ENCODE data around the gene BAIAP2L1. TPM values are rescaled to one million over a fixed set of nuclear protein-coding genes. Genes with fewer than 3 reads are reported as not detected.
"Not testable (repeated sequence)": the region's sequence is repeated elsewhere in the genome, so short reads cannot be mapped to it uniquely, and the experiment has no call there.

BAIAP2L1 gene
- total RNA-seq, 4 donors from 2014 or later, result 17.2 to 28.9 (median 20.7) TPM

GRCh38 chr7:98423043-98423442 lies 22.2 kb upstream of the BAIAP2L1 start:
- WGBS, 2 donors, result 70 to 81% methylated on average over 2 of the region's 2 CpGs
- intact Hi-C loops (cut with DNase I; ENCODE audit: low total_unique reads), result no loop called here
- no peak for DNase-seq (ENCODE audit: low spot score in 2 of 2)
- TF ChIP-seq, protein P1, sequence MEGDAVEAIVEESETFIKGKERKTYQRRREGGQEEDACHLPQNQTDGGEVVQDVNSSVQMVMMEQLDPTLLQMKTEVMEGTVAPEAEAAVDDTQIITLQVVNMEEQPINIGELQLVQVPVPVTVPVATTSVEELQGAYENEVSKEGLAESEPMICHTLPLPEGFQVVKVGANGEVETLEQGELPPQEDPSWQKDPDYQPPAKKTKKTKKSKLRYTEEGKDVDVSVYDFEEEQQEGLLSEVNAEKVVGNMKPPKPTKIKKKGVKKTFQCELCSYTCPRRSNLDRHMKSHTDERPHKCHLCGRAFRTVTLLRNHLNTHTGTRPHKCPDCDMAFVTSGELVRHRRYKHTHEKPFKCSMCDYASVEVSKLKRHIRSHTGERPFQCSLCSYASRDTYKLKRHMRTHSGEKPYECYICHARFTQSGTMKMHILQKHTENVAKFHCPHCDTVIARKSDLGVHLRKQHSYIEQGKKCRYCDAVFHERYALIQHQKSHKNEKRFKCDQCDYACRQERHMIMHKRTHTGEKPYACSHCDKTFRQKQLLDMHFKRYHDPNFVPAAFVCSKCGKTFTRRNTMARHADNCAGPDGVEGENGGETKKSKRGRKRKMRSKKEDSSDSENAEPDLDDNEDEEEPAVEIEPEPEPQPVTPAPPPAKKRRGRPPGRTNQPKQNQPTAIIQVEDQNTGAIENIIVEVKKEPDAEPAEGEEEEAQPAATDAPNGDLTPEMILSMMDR (IDR thresholded peaks at IDR 0.05), result no peak
- no peak for TF ChIP-seq POLR2A (IDR thresholded peaks at IDR 0.05)
- no peak overlapping the region for H3K4me3 ChIP-seq (ENCODE audit: low read depth, poor library complexity, severe bottlenecking)

DNA sequence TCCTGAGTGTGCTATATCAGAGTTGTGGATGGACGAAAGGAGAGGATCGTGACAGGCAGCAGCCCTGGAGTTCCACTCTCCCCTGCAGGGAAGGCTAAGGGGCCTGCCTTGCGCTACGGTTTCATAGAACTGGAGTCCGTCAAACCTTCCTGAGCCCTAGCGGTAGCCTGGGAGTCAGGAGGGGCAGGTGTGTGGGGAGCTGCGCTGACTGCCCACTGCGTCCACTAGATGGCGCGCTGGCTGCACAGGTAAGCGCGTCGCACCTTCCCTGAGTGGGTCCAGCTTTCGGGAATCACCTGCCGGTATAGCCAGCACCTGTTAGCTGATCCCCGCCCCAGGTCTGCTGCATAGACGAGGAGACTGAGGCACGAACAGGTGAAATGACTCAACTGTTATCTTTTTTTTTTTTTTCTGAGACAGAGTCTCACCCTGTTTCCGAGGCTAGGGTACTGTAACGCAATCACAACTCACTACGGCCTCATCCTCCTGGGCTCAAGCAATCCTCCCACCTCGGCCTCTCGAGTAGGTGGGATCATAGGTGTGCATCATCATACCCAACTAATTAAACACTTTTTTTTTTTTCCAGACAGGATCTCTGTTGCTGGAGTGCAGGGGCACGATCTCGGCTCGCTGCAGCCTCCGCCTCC lies 20.2 kb upstream of the BAIAP2L1 start:
- intact Hi-C loops (cut with DNase I; ENCODE audit: low total_unique reads), result no loop called here
- no peak overlapping the region for H3K4me3 ChIP-seq (ENCODE audit: low read depth, poor library complexity, severe bottlenecking)
- TF ChIP-seq, protein P1 (IDR thresholded peaks at IDR 0.05), result no peak
- no peak for TF ChIP-seq POLR2A (IDR thresholded peaks at IDR 0.05)
- 29 to 35% methylated on average over 26 to 27 of the region's 27 CpGs for WGBS, 2 donors
- no peak for DNase-seq (ENCODE audit: low spot score in 2 of 2)

- intact Hi-C loops (cut with DNase I; ENCODE audit: low total_unique reads); H3K4me3 ChIP-seq (ENCODE audit: low read depth, poor library complexity, severe bottlenecking); DNase-seq (ENCODE audit: low spot score in 2 of 2): not testable (repeated sequence)
- 93 to 95% methylated on average over 3 of the region's 3 CpGs for WGBS, 2 donors
Measured at GRCh38 chr7:98419988-98420387, 19.1 kb upstream of the BAIAP2L1 start.

GRCh38 chr7:98419316-98419691 lies 18.4 kb upstream of the BAIAP2L1 start:
- H3K4me3 ChIP-seq (ENCODE audit: low read depth, poor library complexity, severe bottlenecking); DNase-seq (ENCODE audit: low spot score in 2 of 2); intact Hi-C loops (cut with DNase I; ENCODE audit: low total_unique reads): not testable (repeated sequence)
- WGBS, 2 donors, result 93 to 96% methylated on average over 5 of the region's 5 CpGs

DNA sequence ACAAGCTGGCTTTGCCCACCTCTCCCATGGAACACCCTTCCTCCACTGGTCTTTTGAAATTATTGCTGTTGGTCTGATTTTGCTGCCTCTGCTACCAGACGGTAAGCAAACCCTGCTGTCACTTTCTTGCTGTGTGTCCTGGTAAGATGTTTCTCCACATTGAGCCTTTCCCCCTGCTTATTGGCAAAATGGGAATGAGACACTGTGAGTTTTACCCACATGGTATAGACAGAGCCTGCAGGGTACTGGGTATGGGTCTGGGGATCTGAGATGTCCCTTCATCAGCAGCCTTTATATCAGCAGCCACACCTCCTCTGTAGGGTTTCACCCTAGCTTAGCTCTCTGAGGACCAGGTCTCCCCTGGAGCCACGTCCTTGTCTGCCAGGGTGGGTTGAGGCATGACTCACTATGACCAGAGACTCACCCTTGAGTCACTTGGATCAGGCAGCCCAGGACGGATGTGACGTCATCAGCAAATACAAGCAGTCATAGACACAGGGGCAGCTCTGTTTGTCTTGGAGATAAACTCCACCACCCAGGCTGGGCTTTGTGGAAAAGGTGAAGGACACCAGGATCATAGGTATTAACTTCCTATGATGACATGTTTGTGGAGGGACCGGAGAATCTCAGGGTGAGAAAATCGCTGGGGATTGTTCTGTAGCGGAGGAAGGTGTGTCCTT lies 17.9 kb upstream of the BAIAP2L1 start:
- no peak for DNase-seq (ENCODE audit: low spot score in 2 of 2)
- 48 to 70% methylated on average over 7 of the region's 7 CpGs for WGBS, 2 donors
- intact Hi-C loops (cut with DNase I; ENCODE audit: low total_unique reads), result no loop called here
- no peak overlapping the region for H3K4me3 ChIP-seq (ENCODE audit: low read depth, poor library complexity, severe bottlenecking)
- TF ChIP-seq, protein P1 (IDR thresholded peaks at IDR 0.05), result no peak
- no peak for TF ChIP-seq POLR2A (IDR thresholded peaks at IDR 0.05)

DNA sequence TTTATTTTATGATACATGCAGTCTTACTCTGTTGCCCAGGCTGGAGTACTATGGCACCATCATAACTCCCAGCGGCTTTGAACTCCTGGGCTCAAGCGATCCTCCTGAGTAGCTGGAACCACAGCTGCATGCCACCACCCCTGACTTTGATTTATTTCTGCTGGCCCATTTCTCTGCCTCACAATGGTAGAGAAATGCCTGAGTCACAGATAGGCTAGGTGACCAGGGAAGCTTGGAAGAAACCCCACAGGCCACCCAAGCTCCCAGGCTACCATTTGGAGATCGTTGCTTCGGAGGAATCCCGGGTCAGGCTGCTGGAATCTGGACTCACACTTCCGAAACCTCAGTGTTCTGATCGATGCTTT lies 17.4 kb upstream of the BAIAP2L1 start:
- WGBS, 2 donors, result 83 to 93% methylated on average over 7 of the region's 7 CpGs
- TF ChIP-seq POLR2A (IDR thresholded peaks at IDR 0.05), result no peak
- TF ChIP-seq, protein P1 (IDR thresholded peaks at IDR 0.05), result no peak
- H3K4me3 ChIP-seq (ENCODE audit: low read depth, poor library complexity, severe bottlenecking), result no peak overlapping the region
- DNase-seq (ENCODE audit: low spot score in 2 of 2), result no peak
- intact Hi-C loops (cut with DNase I; ENCODE audit: low total_unique reads), result no loop called here

DNA sequence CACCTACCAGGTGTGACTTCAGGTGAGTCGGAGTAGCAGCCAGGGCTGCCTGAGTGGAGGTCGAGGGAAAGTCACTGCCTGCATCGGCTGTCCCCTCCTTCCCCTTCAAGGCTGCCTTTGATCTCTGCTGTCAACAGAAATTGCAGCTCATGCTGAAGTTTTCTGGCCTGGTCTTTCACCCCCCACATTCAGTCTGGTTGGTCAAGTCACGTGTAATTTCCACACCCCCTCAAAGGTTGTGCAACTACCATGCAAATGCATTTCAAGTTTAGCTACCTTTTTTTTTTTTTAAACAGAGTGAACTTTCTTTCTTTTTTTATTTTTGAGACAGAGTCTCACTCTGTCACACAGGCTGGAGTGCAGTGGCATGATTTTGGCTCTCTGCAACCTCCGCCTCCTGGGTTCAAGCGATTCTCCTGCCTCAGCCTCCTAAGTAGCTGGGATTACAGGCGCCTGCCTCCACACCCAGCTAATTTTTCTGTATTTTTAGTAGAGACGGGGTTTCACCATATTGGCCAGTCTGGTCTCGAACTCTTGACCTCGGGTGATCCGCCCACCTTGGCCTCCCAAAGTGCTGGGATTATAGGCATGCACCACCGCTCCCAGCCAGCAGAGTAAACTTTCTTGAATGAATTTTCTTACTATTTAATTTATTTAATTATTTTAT lies 16.8 kb upstream of the BAIAP2L1 start:
- H3K4me3 ChIP-seq (ENCODE audit: low read depth, poor library complexity, severe bottlenecking); DNase-seq (ENCODE audit: low spot score in 2 of 2); intact Hi-C loops (cut with DNase I; ENCODE audit: low total_unique reads): not testable (repeated sequence)
- WGBS, 2 donors, result 63 to 74% methylated on average over 12 of the region's 12 CpGs
